Activated CD4-positive, alpha-beta T cell treated with anti-CD3 and anti-CD28 coated beads, Interleukin-2, Interleukin-4, amounts not matched to agents 100 ng/mL and 50 ng/mL, durations not matched to agents 16 hours and 8 hours (primary cell): ENCODE results near the gene SPOP.
"Not testable (repeated sequence)": the region's sequence is repeated elsewhere in the genome, so short reads cannot be mapped to it uniquely, and the experiment has no call there.

Experiments
- DNase-seq: peaks from one replicate; pipeline ENCODE4 v3.0.0-alpha.2; 2020; ENCODE audit warnings: low spot score

The SPOP gene

DNA sequence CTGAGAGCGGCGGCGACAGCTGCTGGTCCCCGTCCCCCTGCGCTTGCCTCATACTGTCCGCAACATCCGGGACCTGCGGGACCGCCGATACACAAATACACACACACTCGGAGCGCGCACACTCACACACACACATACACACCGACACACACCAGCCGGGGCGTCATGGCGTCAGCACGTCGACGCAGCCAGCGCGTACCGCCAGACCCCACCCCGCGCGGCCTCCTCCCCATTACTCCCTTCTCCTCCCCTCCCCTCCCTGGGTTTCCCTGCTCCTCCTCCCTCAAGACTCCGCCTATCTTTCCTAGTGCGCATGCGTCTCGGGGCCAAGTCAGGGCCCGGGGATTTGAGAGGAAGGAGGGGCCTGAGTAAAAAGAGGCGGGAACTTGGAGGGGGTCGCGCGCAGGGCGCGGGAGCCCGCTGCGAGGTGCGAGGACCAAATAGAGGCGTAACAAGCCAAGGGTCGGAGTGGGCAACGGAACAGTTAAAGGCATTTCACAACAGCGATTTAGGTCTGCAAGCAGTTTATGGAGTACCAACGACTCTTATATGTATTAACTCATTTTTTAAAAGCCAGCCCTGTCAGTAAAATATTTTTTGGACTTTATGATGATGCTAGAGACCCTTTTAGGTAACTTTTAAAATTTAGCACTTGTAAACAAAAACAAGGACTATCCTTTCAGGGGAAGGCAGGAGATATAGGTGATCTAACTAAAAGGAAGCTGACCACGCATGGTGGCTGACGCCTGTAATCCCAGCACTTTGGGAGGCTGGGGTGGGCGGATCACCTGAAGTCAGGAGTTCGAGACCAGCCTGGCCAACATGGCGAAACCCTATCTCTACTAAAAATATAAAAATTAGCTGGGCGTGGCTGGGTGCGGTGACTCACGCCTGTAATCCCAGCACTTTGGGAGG lies at the start of gene SPOP:
Gene SPOP, minus strand, starts transcription at position 165 of the 915 bp plus-strand sequence. CDS start 55,287 bp downstream, outside the sequence.
- peak; percentile 99 for DNase-seq

- no peak for DNase-seq
These were observed 49.5 kb upstream of the SPOP start for GRCh38 chr17:49727380-49727779.

DNA sequence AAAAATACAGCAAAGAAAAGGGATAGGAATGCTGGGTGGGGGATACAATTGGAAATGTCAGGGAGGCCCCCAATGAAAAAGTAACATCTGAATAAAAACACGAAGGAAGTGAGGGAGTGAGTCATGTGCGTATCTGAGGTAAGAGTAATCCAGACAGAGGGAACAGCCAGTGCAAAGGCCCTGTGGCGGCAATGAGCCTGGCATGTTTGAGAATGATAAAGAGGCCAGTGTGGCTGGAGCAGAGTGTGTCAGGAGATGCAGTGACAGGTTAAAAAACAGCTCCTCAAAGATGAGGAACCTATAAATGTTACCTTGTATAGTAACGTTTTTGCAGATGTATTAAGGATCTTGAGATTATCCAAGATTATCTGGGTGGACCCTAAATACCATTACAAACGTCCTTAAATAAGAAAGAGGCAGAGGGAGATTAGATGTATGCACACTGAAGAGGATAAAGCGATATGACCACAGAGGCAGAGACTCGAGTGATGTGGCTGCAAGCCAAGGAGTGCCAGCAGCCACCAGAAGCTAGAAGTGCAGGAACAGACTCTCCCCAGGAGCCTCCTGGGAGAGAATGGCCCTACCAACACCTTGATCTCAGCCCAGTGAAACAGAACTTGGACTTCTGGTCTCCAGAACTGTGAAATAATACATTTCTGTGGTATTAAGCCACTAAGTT lies 47.7 kb upstream of the SPOP start:
- no peak for DNase-seq

DNA sequence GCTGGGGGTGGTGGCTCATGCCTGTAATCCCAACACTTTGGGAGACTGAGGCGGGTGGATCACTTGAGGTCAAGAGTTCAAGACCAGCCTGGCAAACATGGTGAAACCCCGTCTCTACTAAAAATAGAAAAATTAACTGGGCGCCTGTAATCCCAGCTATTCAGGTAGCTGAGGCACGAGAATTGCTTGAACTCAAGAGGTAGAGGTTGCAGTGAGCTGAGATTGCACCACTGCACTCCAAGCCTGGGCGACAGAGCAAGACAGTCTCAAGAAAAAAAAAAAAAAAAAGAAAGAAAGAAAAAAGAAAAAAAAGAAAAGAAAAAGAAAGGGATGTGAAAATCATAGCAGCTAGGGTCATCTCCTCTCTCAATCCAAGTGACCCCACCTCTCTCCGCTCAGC lies 46.7 kb upstream of the SPOP start:
- not testable (repeated sequence) for DNase-seq

DNA sequence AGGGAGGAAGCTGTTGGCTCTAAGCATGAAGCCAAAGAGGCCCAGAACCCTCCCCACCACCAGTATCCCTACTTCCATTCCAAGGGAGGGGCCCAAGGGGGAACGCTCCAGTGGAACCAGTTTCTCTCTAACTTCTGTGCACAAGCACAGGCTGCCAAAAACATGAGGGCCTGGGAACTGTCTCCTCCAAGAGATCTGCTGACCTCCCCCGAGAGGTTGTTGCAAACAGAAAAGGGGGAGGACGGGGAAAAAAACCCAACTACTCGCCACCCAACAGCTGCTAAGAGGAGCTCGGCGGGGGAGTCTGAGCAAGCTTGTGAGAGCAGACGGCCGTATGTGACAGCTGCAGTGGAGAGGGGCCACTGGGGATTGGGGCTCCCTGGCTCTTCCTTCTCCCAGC lies 45.5 kb upstream of the SPOP start:
- DNase-seq: no peak

DNA sequence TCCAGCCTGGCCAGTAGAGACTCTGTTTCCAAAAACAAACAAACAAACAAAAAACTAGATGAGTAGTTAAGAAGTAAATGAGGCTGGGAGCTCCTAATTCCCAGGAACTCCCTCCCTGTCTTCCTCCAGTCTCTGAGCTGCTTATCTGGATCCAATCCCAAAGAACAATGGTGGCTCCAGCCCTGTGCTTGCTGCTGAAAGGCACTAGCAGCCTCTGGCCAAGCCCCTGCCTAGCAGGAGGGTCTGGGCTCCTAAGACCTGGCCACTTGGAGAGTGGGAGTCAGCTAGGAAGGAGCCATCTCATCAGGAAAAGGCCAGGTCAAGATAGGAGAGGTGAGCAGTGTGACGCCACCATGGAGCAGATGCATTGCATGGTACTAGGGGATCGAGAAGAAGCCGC lies 44.2 kb upstream of the SPOP start:
- DNase-seq: no peak

DNA sequence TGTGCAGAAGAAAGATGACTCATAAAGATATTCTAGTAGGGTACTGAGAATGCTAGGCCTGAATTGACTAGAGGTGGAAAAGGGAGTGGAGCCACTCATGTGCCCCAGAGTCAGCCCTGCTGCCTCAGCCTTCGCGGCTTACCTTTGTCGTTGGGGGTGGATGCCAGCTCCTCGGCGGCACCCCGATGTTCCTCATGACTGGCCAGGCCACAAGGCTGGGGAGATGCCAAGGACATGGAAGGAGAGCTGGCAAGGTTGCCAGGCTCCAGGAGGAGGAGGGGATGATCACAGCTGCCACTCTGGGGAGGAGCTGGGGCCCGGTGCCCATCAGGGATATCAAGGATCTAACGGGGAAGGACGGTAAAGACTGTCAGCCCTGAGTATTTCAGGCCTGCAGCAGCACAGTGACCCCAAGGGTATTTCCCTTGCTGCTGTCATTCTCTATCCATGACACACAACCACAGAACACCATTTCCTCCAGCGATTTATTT lies 39.5 kb upstream of the SPOP start:
- DNase-seq: peak; percentile 73

DNA sequence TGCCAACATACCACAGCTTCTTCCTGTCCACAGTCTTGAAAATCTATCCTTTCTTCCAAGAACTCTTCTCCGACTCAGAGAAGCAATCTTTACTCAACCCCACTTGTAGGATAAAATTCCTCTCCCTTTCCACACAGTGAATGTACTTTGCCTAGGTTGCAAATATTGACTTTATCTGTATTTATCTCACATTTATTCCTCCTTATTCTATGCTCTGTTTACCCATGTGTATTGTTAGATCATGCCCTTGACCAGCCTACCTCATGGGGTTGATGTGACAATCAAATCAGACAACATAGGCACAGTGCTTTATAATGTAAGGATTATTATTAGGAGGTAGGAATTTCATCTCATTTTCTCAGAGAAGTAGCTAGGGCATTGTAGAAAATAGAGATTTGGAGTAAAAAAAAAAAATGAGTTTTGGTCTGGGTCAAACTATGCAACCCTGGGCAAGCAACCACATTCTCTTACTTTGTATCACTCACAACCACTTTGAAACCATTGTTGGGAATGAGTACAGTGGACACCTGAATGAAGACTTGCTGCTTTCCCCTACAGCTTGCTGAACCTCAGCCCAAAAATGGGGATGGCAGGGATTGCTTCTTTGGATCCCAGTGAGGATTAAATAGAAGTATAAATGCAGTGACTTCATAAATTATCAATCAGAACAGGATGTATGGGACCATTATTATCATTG lies 38.9 kb upstream of the SPOP start:
- no peak for DNase-seq

DNA sequence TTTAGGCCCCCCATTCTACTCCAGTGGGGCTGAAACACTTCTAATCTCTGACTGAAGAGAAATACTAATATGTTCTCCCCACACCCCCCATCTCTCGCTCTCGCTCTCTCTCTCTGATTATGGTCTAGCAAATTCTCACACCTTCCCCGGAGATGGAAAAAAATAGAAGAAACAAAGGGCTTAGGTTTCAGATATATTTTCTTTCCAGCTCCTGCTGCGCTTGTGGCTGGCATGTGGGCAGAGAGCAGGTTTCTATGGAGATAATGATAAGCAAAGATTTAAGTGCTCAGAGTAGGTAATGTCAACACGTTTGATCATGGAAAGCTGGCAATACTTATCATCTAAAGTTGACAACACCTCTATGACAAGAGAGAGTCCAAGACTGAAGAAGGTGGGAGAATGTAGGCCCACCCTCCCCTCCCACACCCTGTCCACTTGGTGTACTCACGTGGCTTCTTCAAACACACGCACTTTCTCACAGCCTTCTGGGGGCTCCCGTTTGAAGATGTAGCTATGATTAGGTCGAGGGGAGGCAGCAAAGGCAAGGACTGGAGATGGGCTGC lies 37.9 kb upstream of the SPOP start:
- peak; percentile 56 for DNase-seq

- peak; percentile 79 for DNase-seq
These were observed 37.3 kb upstream of the SPOP start for GRCh38 chr17:49715216-49715615.

GRCh38 chr17:49708515-49709183 lies 30.8 kb upstream of the SPOP start:
- DNase-seq: no peak

DNA sequence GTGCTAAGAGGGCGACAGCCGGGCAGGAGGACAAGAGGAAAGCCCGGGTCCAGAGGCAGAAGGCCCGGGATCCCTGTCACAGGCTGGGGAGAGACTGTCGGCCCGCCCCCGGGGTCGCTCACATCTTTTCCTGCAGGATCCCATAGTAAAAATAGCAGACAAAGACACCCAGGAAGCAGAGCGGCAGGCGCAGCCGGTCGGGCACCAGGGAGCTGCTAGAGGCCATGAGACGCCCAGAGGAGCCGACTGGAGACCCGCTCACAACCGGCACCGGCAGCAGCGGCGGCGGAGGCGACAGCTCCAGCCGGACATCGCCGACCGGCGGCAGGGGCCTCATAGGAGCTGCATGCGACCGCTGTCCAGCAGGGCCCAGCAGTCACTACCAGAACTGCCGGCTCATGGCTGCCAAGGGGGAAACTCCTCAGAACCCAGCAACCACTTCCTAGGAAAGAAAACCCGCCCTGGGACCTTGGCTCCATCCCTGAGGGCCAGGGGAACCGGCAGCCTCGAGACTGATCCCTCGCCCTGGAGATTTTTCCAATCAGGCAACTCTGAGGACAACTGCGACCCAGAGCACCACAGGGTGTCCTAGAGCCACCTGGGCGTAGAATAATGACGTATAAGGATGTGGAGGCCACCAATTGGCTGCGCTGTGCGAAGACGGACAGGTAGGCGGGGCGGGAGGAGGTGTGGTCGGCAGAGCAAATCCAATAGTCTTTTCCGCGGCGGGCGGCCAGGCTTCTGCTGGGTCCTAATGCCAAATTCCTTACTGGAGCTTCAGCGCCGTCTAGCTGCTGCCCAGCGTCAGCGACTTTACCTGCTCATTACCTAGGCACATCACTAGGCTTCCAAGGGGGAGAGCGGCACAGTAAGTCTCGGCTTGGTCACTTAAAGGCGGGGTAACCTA lies 30.0 kb upstream of the SPOP start, which contains the start of gene SLC35B1:
Gene SLC35B1, minus strand, starts transcription at position 357 of the 907 bp plus-strand sequence. Its CDS starts 131 bp downstream, at position 226.
- peak; percentile 99 for DNase-seq

- DNase-seq: no peak
These were observed 29.3 kb upstream of the SPOP start for GRCh38 chr17:49707246-49707607.

GRCh38 chr17:49705254-49705653 lies 27.4 kb upstream of the SPOP start:
- no peak for DNase-seq

DNA sequence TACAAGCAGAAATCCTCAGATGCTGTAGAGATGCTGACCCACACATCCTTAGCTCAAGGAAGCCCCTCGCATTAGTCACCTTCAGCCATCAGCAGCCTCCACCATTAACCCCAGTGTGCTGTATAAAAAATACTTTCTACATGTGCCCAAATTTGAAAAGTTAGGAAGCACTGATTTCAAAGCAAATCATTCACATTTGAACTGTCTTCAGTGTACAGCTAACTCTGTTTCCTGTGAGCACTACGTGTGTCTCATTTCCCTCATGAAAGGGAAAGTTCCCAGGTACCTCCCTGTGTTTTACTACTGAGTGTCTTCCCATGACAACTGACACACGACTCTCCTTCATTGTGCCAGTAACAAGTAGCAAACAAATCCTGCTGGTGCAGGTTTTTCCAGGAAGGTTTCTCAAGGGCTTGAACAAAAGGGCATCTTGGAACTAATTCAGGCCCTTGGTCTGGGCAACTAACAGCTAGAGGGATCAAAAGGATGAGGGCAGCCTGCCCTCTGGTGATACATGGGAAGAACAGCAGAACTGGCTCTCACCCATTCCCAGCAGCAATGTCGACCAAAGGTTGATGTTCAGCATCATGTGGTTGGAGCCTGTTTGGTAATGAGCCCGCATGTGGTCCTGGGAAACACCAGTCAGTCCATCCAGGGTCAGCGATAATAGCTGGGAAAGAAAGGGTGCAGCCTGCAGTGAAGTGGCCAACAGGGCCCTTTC lies 25.8 kb upstream of the SPOP start:
- peak; percentile 30 for DNase-seq

GRCh38 chr17:49700960-49701359 lies 23.1 kb upstream of the SPOP start:
- DNase-seq: no peak

GRCh38 chr17:49699966-49700575 lies 22.2 kb upstream of the SPOP start:
- no peak for DNase-seq

DNA sequence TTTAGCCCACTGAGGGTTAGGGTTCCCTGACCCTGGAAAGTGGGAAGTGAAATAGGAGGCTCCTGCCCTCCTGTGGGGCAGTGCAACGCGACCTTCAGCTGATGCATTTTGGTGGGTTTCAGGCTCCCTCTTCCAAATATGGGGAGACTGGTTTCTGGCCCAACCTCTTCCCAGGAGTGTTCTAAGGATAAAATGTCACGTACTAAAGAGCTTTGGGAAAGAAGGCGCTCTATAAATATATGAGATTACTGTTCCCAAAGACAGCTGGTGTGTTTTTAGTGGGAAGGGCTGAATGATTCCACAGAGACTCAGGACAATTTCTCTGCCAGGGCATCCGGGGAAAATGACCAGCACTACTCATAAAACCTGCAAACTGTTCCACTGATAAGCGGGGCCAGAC lies 20.1 kb upstream of the SPOP start:
- no peak for DNase-seq

DNA sequence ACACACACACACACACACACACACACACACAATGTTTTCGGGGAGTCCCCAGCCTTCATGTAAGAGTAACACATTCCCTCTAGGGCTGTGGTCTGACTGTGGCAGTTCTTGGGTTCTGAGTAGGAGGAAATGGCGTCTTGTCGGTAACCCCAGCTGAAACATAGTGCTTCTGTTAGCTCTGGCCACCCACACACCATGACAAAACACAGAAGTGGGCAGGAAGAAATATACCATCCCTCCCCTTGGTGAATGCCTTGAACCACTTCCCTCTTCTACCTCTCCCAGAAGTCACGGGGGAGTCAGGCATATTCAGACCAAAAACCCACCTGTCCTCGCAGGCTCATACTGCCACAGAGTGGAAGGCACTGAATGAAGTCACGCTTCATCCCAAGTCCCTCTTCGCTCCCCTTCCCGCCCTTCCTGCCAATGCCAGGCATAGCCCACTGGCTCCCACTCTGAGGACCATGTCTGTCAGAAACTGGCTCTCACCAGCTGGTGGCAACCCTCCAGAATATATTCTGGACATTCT lies 18.4 kb upstream of the SPOP start:
- DNase-seq: peak; percentile 73
